Measurements from ENCODE around the gene CENPP.

- TF ChIP-seq YY1 (IDR thresholded peaks at IDR 0.05) = no peak
- TF ChIP-seq CTCF (IDR thresholded peaks at IDR 0.05; ENCODE audit: low read depth, low read length, missing input control) = no peak
- TF ChIP-seq HNF4G (IDR thresholded peaks at IDR 0.05) = no peak
- TF ChIP-seq EGR1 (IDR thresholded peaks at IDR 0.05; ENCODE audit: low read depth in 2 of 2) = no peak
- no peak for TF ChIP-seq TAF1 (conservative IDR thresholded peaks at IDR 0.05)
- no peak for TF ChIP-seq REST (IDR thresholded peaks at IDR 0.05)
- no peak for TF ChIP-seq RAD21 (IDR thresholded peaks at IDR 0.05)
- no peak for TF ChIP-seq ZBTB33 (IDR thresholded peaks at IDR 0.05)
- no peak for TF ChIP-seq GABPA (IDR thresholded peaks at IDR 0.05 in 1 of 2, conservative IDR thresholded peaks at IDR 0.05 in 1 of 2)
- no peak for TF ChIP-seq JUND (IDR thresholded peaks at IDR 0.05)
- TF ChIP-seq RXRA (IDR thresholded peaks at IDR 0.05) = no peak
- TF ChIP-seq MAX (IDR thresholded peaks at IDR 0.05) = no peak
- no peak for TF ChIP-seq SP1 (IDR thresholded peaks at IDR 0.05)
Observed at GRCh38 chr9:92439921-92440750, 114.4 kb downstream of the CENPP start.
